Heart left ventricle (tissue), 13 donors: ENCODE measurements around the gene MRPL20.

Experiments
- CTCF ChIP-seq, 12 donors: fragments of 200-600 bp; sonication (generic) in 4 of 12; IDR thresholded peaks; one replicate each; pipeline versions ENCODE4 v1.5.0 to v1.8.0; 2018 to 2022; ENCODE audit warnings: antibody characterized with exemption in 12 of 12, mild to moderate bottlenecking in 5 of 12
- POLR2A ChIP-seq, 2 donors: fragments of 450-650 bp; IDR thresholded peaks; one replicate each; pipeline ENCODE4 v1.6.1; 2017; ENCODE audit warnings: antibody characterized with exemption in 2 of 2, mild to moderate bottlenecking in 2 of 2, moderate library complexity in 2 of 2
- donor health status: ischemic (EF 13 %, LVEDD 7.1; RV severe dilation, severe dysfunction).
- donor health status: DM: no; HTN: yes; CAD: no.
- donor health status: DM: no; HTN: no; CAD: no.
- donor health status: ischemic (EF 25% LVEDD 6.9; RV normal size, moderate dysfunction).
- donor health status: ischemic (EF 25% LVEDD 5.7; RV mildly dilated, moderate dysfunction).
- donor health status: ischemic (EF 35%, LVEDD 5.7; RV mildly dilated, moderate dysfunction).
- donor health status: nonischemic (EF 11% LVEDD 7.7; RV severe dilation, severe dysfunction).
- donor health status: DM: yes; HTN: yes; CAD: no.
- donor health status: PGD.
- donor health status: ischemic (EF 29% LVEDD 5.4; RV normal size, mild dysfunction).
- donor health status: nonischemic (EF 23%, LVEDD 6.1; RV moderate dilation, normal function).

GRCh38 chr1:1380860-1381259 lies 26.2 kb downstream of the MRPL20 start:
- TF ChIP-seq CTCF (IDR thresholded peaks at IDR 0.05) (no peak), POLR2A (IDR thresholded peaks at IDR 0.05) (no peak)
